ENCODE results near the gene CADM4. TPM values are rescaled to one million over a fixed set of nuclear protein-coding genes. Genes with fewer than 3 reads are reported as not detected.

The CADM4 gene
- polyA plus RNA-seq, 1 donor (not counting 4 experiments of a cell fraction or from before 2014, with no cell fraction given): 4.3 TPM

GRCh38 chr19:43622070-43622469, 17.6 kb downstream of the CADM4 start:
- Histone ChIP-seq H3K9ac (ENCODE audit: control insufficient read depth, extremely low read depth, insufficient read depth, low read length) (no peak overlapping the region), H3K79me2 (ENCODE audit: control insufficient read depth, insufficient read depth, low read length) (peaks cover 7% of the 10 kb centered on the region), H3K27me3 (ENCODE audit: control insufficient read depth, extremely low read depth, insufficient read depth, low read length) (no peaks in the 10 kb centered on the region), H4K20me1 (ENCODE audit: control insufficient read depth, extremely low read depth, insufficient read depth, low read length) (no peaks in the 10 kb centered on the region), H2AFZ (ENCODE audit: control insufficient read depth, low read length) (no peak overlapping the region), H3K27ac (ENCODE audit: control insufficient read depth, insufficient read depth, low read length) (no peak overlapping the region), H3K9me3 (ENCODE audit: control insufficient read depth, low read depth, low read length) (no peaks in the 10 kb centered on the region), H3K4me2 (ENCODE audit: control insufficient read depth, extremely low read depth, insufficient read depth, low read depth, low read length) (no peak overlapping the region), H3K9me1 (ENCODE audit: control insufficient read depth, extremely low read depth, insufficient read depth, low read length) (no peaks in the 10 kb centered on the region), H3K4me3 (ENCODE audit: control insufficient read depth in 2 of 3, extremely low read depth in 1 of 3, insufficient read depth in 2 of 3, low read depth in 1 of 3, low read length in 3 of 3) (no peak overlapping the region), H3K4me1 (ENCODE audit: control insufficient read depth, extremely low read depth, insufficient read depth, low read length) (peaks cover 22% of the 10 kb centered on the region), H3K36me3 (ENCODE audit: control insufficient read depth in 2 of 2, extremely low read depth in 1 of 2, insufficient read depth in 2 of 2, low read length in 2 of 2) (no peaks in the 10 kb centered on the region)
- dilution Hi-C loops (cut with MboI; ENCODE audit: extremely low pct_ligation_motif_present, low sequenced_read_pairs): no loop called here
- FAIRE-seq: no peak
- no peak for DNase-seq (ENCODE audit: low read depth, low spot score)
- no peak for TF ChIP-seq EZH2 (IDR thresholded peaks at IDR 0.05; ENCODE audit: low read length)
- TF ChIP-seq, protein P1, sequence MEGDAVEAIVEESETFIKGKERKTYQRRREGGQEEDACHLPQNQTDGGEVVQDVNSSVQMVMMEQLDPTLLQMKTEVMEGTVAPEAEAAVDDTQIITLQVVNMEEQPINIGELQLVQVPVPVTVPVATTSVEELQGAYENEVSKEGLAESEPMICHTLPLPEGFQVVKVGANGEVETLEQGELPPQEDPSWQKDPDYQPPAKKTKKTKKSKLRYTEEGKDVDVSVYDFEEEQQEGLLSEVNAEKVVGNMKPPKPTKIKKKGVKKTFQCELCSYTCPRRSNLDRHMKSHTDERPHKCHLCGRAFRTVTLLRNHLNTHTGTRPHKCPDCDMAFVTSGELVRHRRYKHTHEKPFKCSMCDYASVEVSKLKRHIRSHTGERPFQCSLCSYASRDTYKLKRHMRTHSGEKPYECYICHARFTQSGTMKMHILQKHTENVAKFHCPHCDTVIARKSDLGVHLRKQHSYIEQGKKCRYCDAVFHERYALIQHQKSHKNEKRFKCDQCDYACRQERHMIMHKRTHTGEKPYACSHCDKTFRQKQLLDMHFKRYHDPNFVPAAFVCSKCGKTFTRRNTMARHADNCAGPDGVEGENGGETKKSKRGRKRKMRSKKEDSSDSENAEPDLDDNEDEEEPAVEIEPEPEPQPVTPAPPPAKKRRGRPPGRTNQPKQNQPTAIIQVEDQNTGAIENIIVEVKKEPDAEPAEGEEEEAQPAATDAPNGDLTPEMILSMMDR (optimal IDR thresholded peaks at IDR 0.05 in 1 of 3, IDR thresholded peaks at IDR 0.05 in 1 of 3, conservative IDR thresholded peaks at IDR 0.05 in 1 of 3; ENCODE audit: extremely low read depth in 1 of 3, insufficient read depth in 2 of 3, low read length in 3 of 3): no peak

DNA sequence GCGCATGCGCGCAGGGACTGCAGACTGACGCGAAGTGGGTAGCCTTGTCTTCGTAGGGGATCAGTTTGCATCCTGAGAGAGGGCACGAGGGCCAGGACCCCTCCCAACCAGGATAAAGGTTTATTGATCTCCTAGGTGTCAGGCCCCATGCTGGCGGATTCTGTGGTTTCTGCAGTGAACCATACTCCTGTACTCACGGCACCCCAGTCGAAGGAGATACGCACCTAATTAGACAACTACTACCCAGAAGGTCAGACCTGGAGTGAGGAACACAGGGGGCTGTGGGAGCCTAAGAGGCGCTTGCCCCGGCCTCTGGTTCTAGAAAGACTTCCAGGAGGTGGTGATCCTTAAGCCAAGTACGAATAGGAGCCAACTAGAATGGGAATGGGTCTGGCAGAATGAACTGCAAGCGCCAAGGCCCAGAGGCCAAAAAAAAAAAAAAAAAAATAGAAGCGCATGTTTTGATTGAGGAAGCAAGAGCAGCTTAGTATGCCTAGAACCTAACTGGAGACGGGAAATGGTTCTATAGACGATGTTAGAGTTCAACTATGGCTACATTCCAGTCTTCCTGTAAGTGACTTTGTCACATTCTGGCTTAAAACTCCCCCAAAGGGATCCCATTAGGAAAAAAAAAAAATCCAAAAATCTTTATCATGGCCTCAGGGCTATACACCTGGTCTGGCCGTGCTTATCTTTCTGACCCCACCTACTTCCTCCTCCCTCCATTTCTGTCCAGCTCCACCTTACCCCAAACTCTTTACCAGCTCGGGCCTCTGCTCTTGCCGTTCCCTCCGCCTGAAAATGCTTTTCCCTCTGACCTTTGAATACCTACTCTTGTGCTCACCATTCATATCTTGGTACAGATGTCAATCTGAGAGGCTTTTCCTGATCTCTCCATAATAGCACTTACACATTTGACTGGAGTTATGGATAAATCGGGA, 19.3 kb downstream of the CADM4 start:
- H3K27ac ChIP-seq (ENCODE audit: control insufficient read depth, insufficient read depth, low read length): peak overlapping the region; percentile 63
- no peak for TF ChIP-seq EZH2 (IDR thresholded peaks at IDR 0.05; ENCODE audit: low read length)
- TF ChIP-seq, protein P1 (optimal IDR thresholded peaks at IDR 0.05 in 1 of 3, IDR thresholded peaks at IDR 0.05 in 1 of 3, conservative IDR thresholded peaks at IDR 0.05 in 1 of 3; ENCODE audit: extremely low read depth in 1 of 3, insufficient read depth in 2 of 3, low read length in 3 of 3): no peak
- peak overlapping the region; percentile 67 for H3K9ac ChIP-seq (ENCODE audit: control insufficient read depth, extremely low read depth, insufficient read depth, low read length)
- H4K20me1 ChIP-seq (ENCODE audit: control insufficient read depth, extremely low read depth, insufficient read depth, low read length): no peaks in the 10 kb centered on the region
- FAIRE-seq (no peak), DNase-seq (ENCODE audit: low read depth, low spot score) (no peak)
- peaks cover 22% of the 10 kb centered on the region for H3K4me1 ChIP-seq (ENCODE audit: control insufficient read depth, extremely low read depth, insufficient read depth, low read length)
- peak overlapping the region; percentile 67 for H2AFZ ChIP-seq (ENCODE audit: control insufficient read depth, low read length)
- H3K79me2 ChIP-seq (ENCODE audit: control insufficient read depth, insufficient read depth, low read length): peaks cover 13% of the 10 kb centered on the region
- no peaks in the 10 kb centered on the region for H3K9me3 ChIP-seq (ENCODE audit: control insufficient read depth, low read depth, low read length)
- H3K4me2 ChIP-seq (ENCODE audit: control insufficient read depth, extremely low read depth, insufficient read depth, low read depth, low read length): peak overlapping the region; percentile 86
- H3K27me3 ChIP-seq (ENCODE audit: control insufficient read depth, extremely low read depth, insufficient read depth, low read length): no peaks in the 10 kb centered on the region
- dilution Hi-C loops (cut with MboI; ENCODE audit: extremely low pct_ligation_motif_present, low sequenced_read_pairs): no loop called here
- no peaks in the 10 kb centered on the region for H3K9me1 ChIP-seq (ENCODE audit: control insufficient read depth, extremely low read depth, insufficient read depth, low read length)
- peak overlapping the region; percentile 54 to 69 (median 54) for H3K4me3 ChIP-seq (ENCODE audit: control insufficient read depth in 2 of 3, extremely low read depth in 1 of 3, insufficient read depth in 2 of 3, low read depth in 1 of 3, low read length in 3 of 3)
- no peaks in the 10 kb centered on the region for H3K36me3 ChIP-seq (ENCODE audit: control insufficient read depth in 2 of 2, extremely low read depth in 1 of 2, insufficient read depth in 2 of 2, low read length in 2 of 2)

Data from keratinocyte (primary cell).